ENCODE data around the gene ZNF25. TPM values are rescaled to one million over a fixed set of nuclear protein-coding genes. Genes with fewer than 3 reads are reported as not detected.
"Not testable (repeated sequence)": the region's sequence is repeated elsewhere in the genome, so short reads cannot be mapped to it uniquely, and the experiment has no call there.

ZNF25 gene
- 7.0 TPM for polyA plus RNA-seq
- long read RNA-seq, donor 1, partial matches to known transcripts, result 5 of 5 reads
- long read RNA-seq, donor 1, other reads (novel, unspliced or antisense), result 0 of 5 reads
- long read RNA-seq, donor 2, full-length matches to known transcripts, result 1 of 1 reads
- long read RNA-seq, donor 2, partial matches to known transcripts, result 0 of 1 reads
- long read RNA-seq, donor 2, other reads (novel, unspliced or antisense), result 0 of 1 reads
- long read RNA-seq, donor 3, result 0 reads
- long read RNA-seq, donor 4, result 0 reads
- long read RNA-seq, donor 5, full-length matches to known transcripts, result 1 of 1 reads
- long read RNA-seq, donor 5, partial matches to known transcripts, result 0 of 1 reads
- long read RNA-seq, donor 5, other reads (novel, unspliced or antisense), result 0 of 1 reads
- long read RNA-seq, donor 6, partial matches to known transcripts, result 0 of 8 reads
- long read RNA-seq, donor 6, other reads (novel, unspliced or antisense), result 8 of 8 reads
- long read RNA-seq, donor 7, full-length matches to known transcripts, result 1 of 1 reads
- long read RNA-seq, donor 7, partial matches to known transcripts, result 0 of 1 reads
- long read RNA-seq, donor 7, other reads (novel, unspliced or antisense), result 0 of 1 reads
- long read RNA-seq, donor 8, full-length matches to known transcripts, result 2 of 2 reads
- long read RNA-seq, donor 8, partial matches to known transcripts, result 0 of 2 reads
- long read RNA-seq, donor 8, other reads (novel, unspliced or antisense), result 0 of 2 reads
- long read RNA-seq, donor 9, result 0 reads
- long read RNA-seq, donor 10, result 0 reads
- long read RNA-seq, donor 11, full-length matches to known transcripts, result 2 of 8 reads
- long read RNA-seq, donor 11, partial matches to known transcripts, result 0 of 8 reads
- long read RNA-seq, donor 11, other reads (novel, unspliced or antisense), result 6 of 8 reads

DNA sequence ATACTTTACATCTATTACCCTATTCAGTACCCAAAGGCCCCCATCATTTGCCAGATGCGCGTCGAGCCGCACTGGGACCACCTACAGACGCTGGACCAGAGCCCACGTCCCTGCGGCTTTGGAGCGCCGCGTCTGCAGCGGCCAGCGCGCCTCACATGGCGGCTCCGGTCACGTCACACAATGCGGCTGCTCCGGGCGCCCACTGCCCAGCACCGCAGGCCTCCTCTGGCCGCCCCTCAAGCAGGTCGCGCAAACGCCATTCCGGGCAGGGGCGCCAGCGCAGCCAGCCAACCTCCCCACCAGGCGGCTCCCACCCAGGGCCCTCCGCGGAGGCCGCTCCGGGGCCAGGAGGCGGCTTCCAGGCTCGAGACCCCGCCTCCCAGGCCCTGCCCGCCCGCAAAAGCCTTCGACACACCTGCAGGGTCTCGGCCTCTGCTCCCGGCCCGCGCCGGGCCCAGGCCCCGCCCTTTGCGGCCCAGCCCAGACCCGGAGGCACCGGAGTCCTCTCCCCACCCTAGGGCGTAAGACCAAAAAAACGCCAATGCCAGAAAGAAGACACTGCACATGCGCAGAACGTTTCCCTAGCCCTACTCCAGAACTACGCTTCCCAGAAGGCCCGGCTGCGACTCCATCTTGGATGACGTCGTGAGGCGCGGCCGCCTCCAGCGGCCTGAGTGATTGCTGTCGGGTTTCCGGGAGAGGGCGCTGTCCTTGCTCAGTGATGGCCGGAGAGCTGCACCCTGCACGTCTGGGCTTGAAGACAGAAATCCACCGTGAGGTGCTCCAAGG, at the start of gene ZNF25:
ZNF25 (minus strand) TSS at position 557 of the 789 bp plus-strand sequence. CDS start 4,925 bp downstream, outside the sequence.
- Histone ChIP-seq H3K9me3 (ENCODE audit: control insufficient read depth, low read depth, low read length) (no peaks in the 10 kb centered on the region), H3K4me3 (ENCODE audit: low read length) (peak within 1 kb of the TSS; percentile 67), H3K27ac (ENCODE audit: low read length) (peak within 1 kb of the TSS; percentile 77), H3K36me3 (ENCODE audit: control insufficient read depth, insufficient read depth, low read length) (no peaks in the 10 kb centered on the region), H3K27me3 (ENCODE audit: control insufficient read depth, insufficient read depth, low read length) (no peaks in the 10 kb centered on the region), H3K4me1 (ENCODE audit: control insufficient read depth, insufficient read depth, low read length) (no peaks in the 10 kb centered on the region)
- no CpG with 5 or more reads among the region's 66 CpGs for WGBS (ENCODE audit: insufficient coverage, low lambda C conversion rate)
- peak; percentile 100 for DNase-seq

DNA sequence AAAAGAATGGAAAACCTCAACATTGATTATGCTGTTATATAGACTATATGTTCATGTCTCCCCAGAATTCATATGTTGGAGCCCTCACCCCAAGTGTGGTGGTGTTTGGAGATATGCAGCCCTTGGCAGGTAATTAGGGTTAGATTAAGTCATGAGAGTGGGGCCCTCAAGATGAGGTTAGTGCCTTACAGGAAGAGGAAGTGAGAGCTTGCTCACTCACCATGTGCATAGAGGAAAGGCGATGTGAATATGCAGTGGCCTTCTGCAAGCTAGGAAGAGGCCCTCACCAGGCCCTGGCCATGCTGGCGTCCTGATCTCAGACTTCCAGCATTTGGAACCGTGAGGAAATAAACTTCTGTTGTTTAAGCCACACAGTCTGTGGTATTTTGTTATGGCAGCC, 48.8 kb upstream of the ZNF25 start:
- Histone ChIP-seq H3K27ac (ENCODE audit: low read length) (no peak overlapping the region), H3K36me3 (ENCODE audit: control insufficient read depth, insufficient read depth, low read length) (peaks cover 43% of the 10 kb centered on the region)
- no CpG with 5 or more reads among the region's 3 CpGs for WGBS (ENCODE audit: insufficient coverage, low lambda C conversion rate)

DNA sequence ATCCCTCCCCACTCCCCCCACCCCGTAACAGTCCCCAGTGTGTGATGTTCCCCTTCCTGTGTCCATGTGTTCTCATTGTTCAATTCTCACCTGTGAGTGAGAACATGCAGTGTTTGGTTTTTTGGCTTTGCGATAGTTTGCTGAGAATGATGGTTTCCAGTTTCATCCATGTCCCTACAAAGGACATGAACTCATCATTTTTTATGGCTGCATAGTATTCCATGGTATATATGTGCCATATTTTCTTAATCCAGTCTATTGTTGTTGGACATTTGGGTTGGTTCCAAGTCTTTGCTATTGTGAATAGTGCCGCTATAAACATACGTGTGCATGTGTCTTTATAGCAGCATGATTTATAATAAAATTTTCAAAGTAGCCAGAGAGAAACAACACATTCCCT, 42.7 kb upstream of the ZNF25 start:
- DNase-seq, result not testable (repeated sequence)
- H3K36me3 ChIP-seq (ENCODE audit: control insufficient read depth, insufficient read depth, low read length), result peaks cover 49% of the 10 kb centered on the region
- WGBS (ENCODE audit: insufficient coverage, low lambda C conversion rate), result no CpG with 5 or more reads among the region's 4 CpGs

More for the DNA sequence above, 48.8 kb upstream of the ZNF25 start:
- H3K4me3 ChIP-seq (ENCODE audit: low read length), result no peak overlapping the region
- no peaks in the 10 kb centered on the region for H3K4me1 ChIP-seq (ENCODE audit: control insufficient read depth, insufficient read depth, low read length)
- no peaks in the 10 kb centered on the region for H3K9me3 ChIP-seq (ENCODE audit: control insufficient read depth, low read depth, low read length)
- H3K27me3 ChIP-seq (ENCODE audit: control insufficient read depth, insufficient read depth, low read length), result no peaks in the 10 kb centered on the region
- no peak for DNase-seq

DNA sequence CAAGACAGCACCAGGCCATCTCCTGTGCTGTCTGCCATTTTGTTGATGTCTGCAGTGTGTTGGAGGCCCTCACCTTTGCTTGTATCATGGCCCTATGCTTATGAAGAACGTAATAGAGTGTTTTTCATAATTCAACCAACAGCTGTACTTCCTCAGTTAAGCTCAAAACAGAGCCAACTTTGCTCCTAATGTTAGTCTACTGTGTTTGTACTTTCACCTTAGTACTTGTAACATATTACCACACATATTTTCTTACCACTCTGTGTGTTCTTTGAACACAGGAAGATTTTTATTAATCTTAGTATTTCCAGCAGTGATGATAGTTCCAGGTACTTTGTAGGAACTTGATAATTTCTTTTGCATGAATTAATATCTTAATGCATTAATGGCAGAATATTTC, 39.9 kb upstream of the ZNF25 start:
- Histone ChIP-seq H3K4me1 (ENCODE audit: control insufficient read depth, insufficient read depth, low read length) (no peaks in the 10 kb centered on the region), H3K9me3 (ENCODE audit: control insufficient read depth, low read depth, low read length) (no peaks in the 10 kb centered on the region), H3K27me3 (ENCODE audit: control insufficient read depth, insufficient read depth, low read length) (no peaks in the 10 kb centered on the region), H3K4me3 (ENCODE audit: low read length) (no peak overlapping the region), H3K27ac (ENCODE audit: low read length) (no peak overlapping the region), H3K36me3 (ENCODE audit: control insufficient read depth, insufficient read depth, low read length) (peaks cover 42% of the 10 kb centered on the region)
- WGBS (ENCODE audit: insufficient coverage, low lambda C conversion rate), result no CpG with 5 or more reads among the region's 1 CpG
- DNase-seq, result peak in 1 of 2 donors; percentile 26

More for the DNA sequence above, 42.7 kb upstream of the ZNF25 start:
- H3K4me3 ChIP-seq (ENCODE audit: low read length); H3K9me3 ChIP-seq (ENCODE audit: control insufficient read depth, low read depth, low read length); H3K27me3 ChIP-seq (ENCODE audit: control insufficient read depth, insufficient read depth, low read length); H3K4me1 ChIP-seq (ENCODE audit: control insufficient read depth, insufficient read depth, low read length); H3K27ac ChIP-seq (ENCODE audit: low read length): not testable (repeated sequence)

DNA sequence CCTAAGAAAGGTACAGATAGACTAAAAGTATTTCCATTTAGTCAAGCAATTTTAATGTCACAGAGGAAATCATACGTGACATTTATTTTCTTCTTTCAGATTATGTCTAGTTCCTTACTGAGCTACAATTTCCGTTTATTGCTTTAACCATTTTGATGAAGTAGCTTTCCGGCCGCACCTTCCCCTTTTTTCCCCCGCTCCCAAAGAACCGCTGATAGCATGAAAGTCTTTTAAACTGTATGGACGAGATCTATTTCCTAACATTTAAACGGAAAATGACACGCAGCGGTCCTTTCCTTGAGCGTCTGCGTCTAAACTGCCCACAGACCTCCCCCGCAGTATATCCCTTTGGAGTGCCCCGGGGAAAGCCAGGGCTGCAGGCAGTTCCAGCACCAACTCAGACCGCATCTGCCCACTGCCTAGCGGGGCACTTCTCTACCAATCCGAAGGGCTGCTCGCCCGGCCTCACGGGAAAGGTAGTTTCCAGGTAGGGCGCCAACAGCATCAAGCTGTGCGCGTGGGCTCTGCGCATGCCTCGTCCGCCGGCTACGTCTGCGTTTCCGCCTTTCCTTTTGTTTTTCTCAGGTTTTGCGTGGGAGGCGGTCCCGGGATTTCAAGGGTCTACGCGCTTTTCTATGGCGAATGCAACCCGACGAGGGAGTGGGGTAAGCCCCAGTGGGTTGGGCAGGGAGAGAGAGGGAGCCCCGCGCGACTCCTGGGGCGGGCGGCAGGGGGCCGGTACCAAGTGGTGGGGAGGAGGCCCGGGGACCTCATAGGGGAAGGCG, 33.9 kb upstream of the ZNF25 start, which contains the start of gene ZNF33A:
ZNF33A (plus strand) TSS at position 557 of the 785 bp plus-strand sequence. CDS start 1,667 bp downstream, outside the sequence.
- WGBS (ENCODE audit: insufficient coverage, low lambda C conversion rate), result 0% methylated on average over 1 of the region's 46 CpGs
- peak within 1 kb of the TSS; percentile 69 for H3K4me3 ChIP-seq (ENCODE audit: low read length)
- peak; percentile 95 to 97 for DNase-seq
- H3K9me3 ChIP-seq (ENCODE audit: control insufficient read depth, low read depth, low read length), result no peaks in the 10 kb centered on the region
- peak within 1 kb of the TSS; percentile 97 for H3K27ac ChIP-seq (ENCODE audit: low read length)
- peaks cover 8% of the 10 kb centered on the region for H3K36me3 ChIP-seq (ENCODE audit: control insufficient read depth, insufficient read depth, low read length)
- no peaks in the 10 kb centered on the region for H3K27me3 ChIP-seq (ENCODE audit: control insufficient read depth, insufficient read depth, low read length)
- no peaks in the 10 kb centered on the region for H3K4me1 ChIP-seq (ENCODE audit: control insufficient read depth, insufficient read depth, low read length)

DNA sequence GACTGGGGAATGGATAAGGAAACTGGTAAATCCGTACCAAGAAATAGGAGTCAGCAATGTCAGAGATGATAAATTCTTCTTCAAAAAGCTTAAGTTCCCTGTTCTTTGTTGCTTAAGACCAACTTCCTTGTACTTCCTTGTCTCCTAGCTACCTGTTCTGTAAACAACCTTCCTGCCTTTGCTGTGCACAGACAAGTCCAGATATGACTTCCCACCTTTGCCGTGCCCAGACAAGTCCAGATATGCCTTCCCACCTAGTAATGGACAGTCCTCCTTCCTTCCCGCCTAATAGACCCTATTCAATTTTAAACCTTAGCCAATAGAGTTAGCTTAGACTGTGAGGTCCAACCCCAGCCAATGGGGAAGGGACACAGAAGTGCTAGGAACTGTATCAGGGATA, 31.5 kb upstream of the ZNF25 start:
- Histone ChIP-seq H3K4me3 (ENCODE audit: low read length) (no peak overlapping the region), H3K36me3 (ENCODE audit: control insufficient read depth, insufficient read depth, low read length) (no peaks in the 10 kb centered on the region), H3K4me1 (ENCODE audit: control insufficient read depth, insufficient read depth, low read length) (no peaks in the 10 kb centered on the region), H3K27ac (ENCODE audit: low read length) (no peak overlapping the region), H3K27me3 (ENCODE audit: control insufficient read depth, insufficient read depth, low read length) (no peaks in the 10 kb centered on the region), H3K9me3 (ENCODE audit: control insufficient read depth, low read depth, low read length) (no peaks in the 10 kb centered on the region)
- WGBS (ENCODE audit: insufficient coverage, low lambda C conversion rate), result 60% methylated on average over 1 of the region's 3 CpGs
- peak in 1 of 2 donors; percentile 8 for DNase-seq

DNA sequence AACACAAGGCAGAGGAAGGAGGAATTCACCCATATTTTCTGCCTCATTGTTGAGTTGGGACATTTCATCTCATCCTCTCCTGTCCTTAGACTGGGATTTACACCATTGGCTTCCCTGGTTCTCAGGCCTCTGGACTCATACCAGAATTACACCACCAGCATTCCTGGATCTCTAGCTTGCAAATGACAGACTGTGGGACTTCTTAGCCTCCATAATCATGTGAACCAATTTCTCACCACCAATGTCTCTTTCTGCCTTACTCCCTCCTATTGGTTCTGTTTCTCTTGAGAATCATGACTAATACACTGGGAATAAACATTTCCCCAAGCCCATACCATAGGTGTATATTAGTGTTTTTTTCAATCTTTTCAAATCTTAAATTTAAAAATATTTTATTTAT, 31.1 kb upstream of the ZNF25 start:
- H3K4me3 ChIP-seq (ENCODE audit: low read length), result no peak overlapping the region
- no peaks in the 10 kb centered on the region for H3K27me3 ChIP-seq (ENCODE audit: control insufficient read depth, insufficient read depth, low read length)
- H3K9me3 ChIP-seq (ENCODE audit: control insufficient read depth, low read depth, low read length), result no peaks in the 10 kb centered on the region
- H3K4me1 ChIP-seq (ENCODE audit: control insufficient read depth, insufficient read depth, low read length), result no peaks in the 10 kb centered on the region
- H3K27ac ChIP-seq (ENCODE audit: low read length), result no peak overlapping the region
- H3K36me3 ChIP-seq (ENCODE audit: control insufficient read depth, insufficient read depth, low read length), result no peaks in the 10 kb centered on the region
- DNase-seq, result no peak

DNA sequence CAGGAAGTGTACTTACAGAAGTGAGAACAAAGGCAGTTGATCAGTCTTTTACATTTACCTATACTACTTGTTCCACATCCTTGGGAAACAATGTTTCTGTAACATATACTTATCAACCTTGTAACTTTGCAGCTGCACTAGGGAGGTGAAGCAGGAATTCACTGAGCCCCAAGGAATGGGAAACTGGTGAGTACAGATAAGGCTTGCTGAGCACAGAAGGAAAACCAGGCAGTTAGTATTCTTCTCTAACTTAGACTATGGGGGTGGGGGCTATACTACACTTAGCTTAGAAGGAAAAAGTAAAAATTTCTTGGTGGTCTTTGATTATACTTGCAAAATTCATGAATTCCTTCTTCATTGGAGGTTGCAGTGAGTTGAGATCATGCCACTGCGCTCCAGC, 27.1 kb upstream of the ZNF25 start:
- no peak overlapping the region for H3K4me3 ChIP-seq (ENCODE audit: low read length)
- no peaks in the 10 kb centered on the region for H3K36me3 ChIP-seq (ENCODE audit: control insufficient read depth, insufficient read depth, low read length)
- WGBS (ENCODE audit: insufficient coverage, low lambda C conversion rate), result no CpG with 5 or more reads among the region's 1 CpG
- no peak for DNase-seq
- H3K27me3 ChIP-seq (ENCODE audit: control insufficient read depth, insufficient read depth, low read length), result no peaks in the 10 kb centered on the region
- no peak overlapping the region for H3K27ac ChIP-seq (ENCODE audit: low read length)
- no peaks in the 10 kb centered on the region for H3K9me3 ChIP-seq (ENCODE audit: control insufficient read depth, low read depth, low read length)
- H3K4me1 ChIP-seq (ENCODE audit: control insufficient read depth, insufficient read depth, low read length), result no peaks in the 10 kb centered on the region

DNA sequence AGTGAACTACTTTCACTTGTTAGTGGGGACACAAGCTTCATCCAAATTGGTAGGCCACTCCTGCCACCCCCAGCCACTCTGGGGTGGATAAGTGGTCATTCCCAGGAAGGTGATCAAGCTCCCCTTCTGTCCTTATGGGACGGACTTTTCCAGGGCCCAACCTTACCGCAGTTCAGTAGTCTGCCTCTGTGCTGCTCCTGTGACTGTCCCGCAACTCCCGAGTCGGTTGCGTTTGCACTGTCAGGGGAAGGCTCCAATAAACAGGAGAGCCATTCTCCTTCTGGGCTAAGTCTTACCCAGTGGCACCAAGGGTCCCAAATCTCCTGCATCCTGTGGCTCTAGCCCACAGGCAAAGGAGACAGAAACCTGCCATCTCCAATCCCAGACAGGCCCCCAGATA, 26.6 kb upstream of the ZNF25 start:
- no peaks in the 10 kb centered on the region for H3K27me3 ChIP-seq (ENCODE audit: control insufficient read depth, insufficient read depth, low read length)
- no peak overlapping the region for H3K27ac ChIP-seq (ENCODE audit: low read length)
- WGBS (ENCODE audit: insufficient coverage, low lambda C conversion rate), result no CpG with 5 or more reads among the region's 6 CpGs
- no peak overlapping the region for H3K4me3 ChIP-seq (ENCODE audit: low read length)
- H3K36me3 ChIP-seq (ENCODE audit: control insufficient read depth, insufficient read depth, low read length), result no peaks in the 10 kb centered on the region
- no peaks in the 10 kb centered on the region for H3K4me1 ChIP-seq (ENCODE audit: control insufficient read depth, insufficient read depth, low read length)
- no peaks in the 10 kb centered on the region for H3K9me3 ChIP-seq (ENCODE audit: control insufficient read depth, low read depth, low read length)
- no peak for DNase-seq
